RWPE2 (cell line): ENCODE results near the gene GIGYF1.

Experiments used
- ATAC-seq: fragments of 200-7000 bp; cut with Tn5 transposase; 3 replicates; pipeline ENCODE4 v1.9.1; 2021; ENCODE audit warnings: low read depth
- DNase-seq: peaks from one replicate; pipeline ENCODE4 v3.0.0-alpha.2; 2020; ENCODE audit warnings: low spot score
- H3K27ac ChIP-seq: fragments of 450-650 bp; 2 replicates; pipeline ENCODE4 v1.5.1; 2017; ENCODE audit warnings: mild to moderate bottlenecking; ENCODE audit not compliant: poor library complexity, severe bottlenecking
- H3K27me3 ChIP-seq: fragments of 250-450 bp; sonication (Bioruptor Pico); 2 replicates; pipeline ENCODE4 v1.5.1; 2021; ENCODE audit warnings: mild to moderate bottlenecking, moderate library complexity; ENCODE audit not compliant: insufficient read depth, poor library complexity, severe bottlenecking
- H3K36me3 ChIP-seq: fragments of 250-450 bp; sonication (Bioruptor Pico); 2 replicates; pipeline ENCODE4 v1.5.1; 2020; ENCODE audit warnings: low read depth, mild to moderate bottlenecking, moderate library complexity
- H3K4me1 ChIP-seq: fragments of 250-450 bp; sonication (Bioruptor Pico); 2 replicates; pipeline ENCODE4 v1.5.1; 2021; ENCODE audit warnings: mild to moderate bottlenecking, moderate library complexity; ENCODE audit not compliant: insufficient read depth, poor library complexity, severe bottlenecking
- H3K4me3 ChIP-seq: fragments of 250-450 bp; sonication (Bioruptor Pico); 2 replicates; pipeline ENCODE4 v1.5.1; 2021; ENCODE audit warnings: mild to moderate bottlenecking, moderate library complexity; ENCODE audit not compliant: severe bottlenecking
- H3K9me3 ChIP-seq: fragments of 250-450 bp; sonication (Bioruptor Pico); 2 replicates; pipeline ENCODE4 v1.5.1; 2021; ENCODE audit warnings: mild to moderate bottlenecking, moderate library complexity; ENCODE audit not compliant: severe bottlenecking
- TF ChIP-seq, protein P1 (sequence below): fragments of 450-650 bp; IDR thresholded peaks from one replicate; pipeline ENCODE4 v1.5.1; 2017; ENCODE audit warnings: mild to moderate bottlenecking, moderate library complexity; ENCODE audit not compliant: poor library complexity, severe bottlenecking

GIGYF1 gene

DNA sequence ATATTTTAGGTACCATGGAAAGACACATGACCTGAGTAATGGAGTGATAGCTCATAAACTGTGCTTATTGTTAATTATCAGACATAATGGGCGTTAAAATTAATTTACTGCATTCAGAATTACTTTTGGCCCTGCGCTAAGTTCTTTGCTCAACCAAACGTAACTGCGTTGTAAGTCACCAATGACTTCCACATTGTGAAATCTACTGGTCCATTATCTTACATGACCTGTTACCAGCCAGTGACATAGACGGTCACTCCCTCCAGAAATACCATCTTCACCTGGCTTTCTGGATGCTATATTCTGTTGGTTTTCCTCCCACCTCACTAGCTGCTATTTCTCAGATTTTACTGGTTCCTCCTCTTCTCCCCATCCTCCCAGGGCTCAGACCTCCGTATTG lies 5.0 kb upstream of the GIGYF1 start:
- DNase-seq (no peak), ATAC-seq (no peak)
- Histone ChIP-seq H3K36me3 (no peaks in the 10 kb centered on the region), H3K4me1 (no peaks in the 10 kb centered on the region), H3K27me3 (no peaks in the 10 kb centered on the region), H3K27ac (no peak overlapping the region), H3K4me3 (no peak overlapping the region), H3K9me3 (no peaks in the 10 kb centered on the region)
- TF ChIP-seq, protein P1, sequence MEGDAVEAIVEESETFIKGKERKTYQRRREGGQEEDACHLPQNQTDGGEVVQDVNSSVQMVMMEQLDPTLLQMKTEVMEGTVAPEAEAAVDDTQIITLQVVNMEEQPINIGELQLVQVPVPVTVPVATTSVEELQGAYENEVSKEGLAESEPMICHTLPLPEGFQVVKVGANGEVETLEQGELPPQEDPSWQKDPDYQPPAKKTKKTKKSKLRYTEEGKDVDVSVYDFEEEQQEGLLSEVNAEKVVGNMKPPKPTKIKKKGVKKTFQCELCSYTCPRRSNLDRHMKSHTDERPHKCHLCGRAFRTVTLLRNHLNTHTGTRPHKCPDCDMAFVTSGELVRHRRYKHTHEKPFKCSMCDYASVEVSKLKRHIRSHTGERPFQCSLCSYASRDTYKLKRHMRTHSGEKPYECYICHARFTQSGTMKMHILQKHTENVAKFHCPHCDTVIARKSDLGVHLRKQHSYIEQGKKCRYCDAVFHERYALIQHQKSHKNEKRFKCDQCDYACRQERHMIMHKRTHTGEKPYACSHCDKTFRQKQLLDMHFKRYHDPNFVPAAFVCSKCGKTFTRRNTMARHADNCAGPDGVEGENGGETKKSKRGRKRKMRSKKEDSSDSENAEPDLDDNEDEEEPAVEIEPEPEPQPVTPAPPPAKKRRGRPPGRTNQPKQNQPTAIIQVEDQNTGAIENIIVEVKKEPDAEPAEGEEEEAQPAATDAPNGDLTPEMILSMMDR, result no peak

DNA sequence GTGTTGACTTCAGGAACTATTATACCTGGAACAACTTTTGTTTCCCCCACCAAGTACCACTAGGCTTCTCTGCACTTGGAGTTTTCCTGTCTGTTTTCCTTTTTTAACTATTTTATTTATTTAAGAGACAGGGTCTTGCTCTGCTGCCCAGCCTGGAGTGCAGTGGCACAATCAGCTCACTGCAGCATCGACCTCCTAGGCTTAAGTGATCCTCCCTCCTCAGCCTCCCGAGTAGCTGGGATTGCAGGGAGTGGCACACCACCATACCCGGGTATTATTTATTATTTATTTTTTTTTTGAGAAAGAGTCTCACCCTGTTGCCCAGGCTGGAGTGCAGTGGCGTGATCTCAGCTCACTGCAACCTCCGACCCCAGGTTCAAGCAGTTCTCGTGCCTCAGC lies 2.1 kb upstream of the GIGYF1 start:
- H3K9me3 ChIP-seq, result no peaks in the 10 kb centered on the region
- H3K4me3 ChIP-seq, result no peak overlapping the region
- TF ChIP-seq, protein P1, result no peak
- ATAC-seq, result no peak
- H3K27ac ChIP-seq, result no peak overlapping the region
- peaks cover 11% of the 10 kb centered on the region for H3K4me1 ChIP-seq
- H3K36me3 ChIP-seq, result peaks cover 11% of the 10 kb centered on the region
- DNase-seq, result no peak
- no peaks in the 10 kb centered on the region for H3K27me3 ChIP-seq

DNA sequence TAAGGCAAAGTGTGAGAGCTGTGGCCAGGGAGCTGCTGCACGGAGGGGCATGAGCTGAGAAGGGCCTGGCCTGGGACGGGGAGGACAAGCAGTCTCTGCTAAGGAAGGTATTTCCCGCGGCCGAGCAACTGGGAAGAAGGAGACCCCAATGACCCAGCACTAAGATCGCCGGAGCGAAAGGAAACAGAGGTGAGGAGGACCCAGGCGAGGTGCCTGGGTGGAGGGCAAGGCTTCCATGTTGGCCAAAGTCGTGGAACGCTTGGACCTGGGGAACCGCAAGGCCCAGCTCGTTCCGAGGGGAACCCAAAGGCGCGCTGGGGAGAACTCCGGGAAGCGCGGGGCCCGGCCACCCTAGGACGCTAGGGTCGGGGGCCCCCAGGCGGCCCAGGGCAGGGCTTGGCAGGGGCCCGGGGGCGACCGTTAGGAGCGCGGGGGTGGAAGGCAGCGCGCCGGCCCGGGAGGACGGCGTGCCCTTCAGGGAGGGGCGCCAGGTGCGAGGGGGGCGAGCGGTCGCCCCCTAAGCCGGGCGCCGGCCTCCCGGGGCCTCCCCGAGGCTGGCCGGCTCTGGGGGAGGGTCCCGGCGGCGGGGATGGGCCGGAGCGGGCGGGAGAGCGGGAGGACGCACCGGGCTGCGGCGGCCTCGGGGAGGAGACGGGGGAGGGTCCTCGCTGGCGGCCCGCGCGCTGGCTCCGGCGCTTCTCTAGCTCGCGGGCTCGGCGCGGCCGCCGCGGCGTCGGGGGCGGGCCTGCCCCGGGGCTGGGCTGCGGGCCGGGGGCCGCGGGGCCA lies 545 bp downstream of the GIGYF1 start:
- TF ChIP-seq, protein P1, result no peak
- ATAC-seq (peak; percentile 28; the same call in 2 of the 3 replicates), DNase-seq (no peak)
- peak overlapping the region; percentile 63 for H3K27ac ChIP-seq
- peaks cover 28% of the 10 kb centered on the region for H3K36me3 ChIP-seq
- H3K27me3 ChIP-seq, result no peaks in the 10 kb centered on the region
- no peaks in the 10 kb centered on the region for H3K9me3 ChIP-seq
- H3K4me1 ChIP-seq, result peaks cover 11% of the 10 kb centered on the region
- H3K4me3 ChIP-seq, result peak overlapping the region; percentile 99

DNA sequence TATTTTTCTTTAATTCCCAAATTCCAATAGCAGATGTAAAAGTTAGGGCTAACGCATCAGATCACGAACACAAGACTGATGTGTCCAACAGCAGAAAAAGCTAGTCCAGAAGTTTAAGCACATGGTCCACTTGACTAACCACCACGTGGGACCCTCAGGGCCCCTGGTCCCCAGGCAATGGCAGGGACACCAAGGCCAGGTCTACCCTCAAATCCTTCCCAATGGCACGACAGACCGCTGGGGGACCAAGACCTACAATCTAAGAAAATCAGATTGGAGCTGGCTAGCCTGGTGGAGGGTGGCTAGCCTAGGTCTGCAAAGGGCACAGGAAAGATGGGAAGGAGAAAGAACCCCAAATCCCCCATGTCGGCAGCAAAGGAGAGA lies 1.5 kb downstream of the GIGYF1 start:
- H3K4me1 ChIP-seq, result peaks cover 11% of the 10 kb centered on the region
- peaks cover 38% of the 10 kb centered on the region for H3K36me3 ChIP-seq
- DNase-seq (no peak), ATAC-seq (no peak)
- H3K27me3 ChIP-seq, result no peaks in the 10 kb centered on the region
- no peaks in the 10 kb centered on the region for H3K9me3 ChIP-seq
- TF ChIP-seq, protein P1, result no peak
- no peak overlapping the region for H3K27ac ChIP-seq
- peak overlapping the region; percentile 99 for H3K4me3 ChIP-seq
